H1 (cell line): ENCODE results near the gene C16orf90. TPM values are rescaled to one million over a fixed set of nuclear protein-coding genes. Genes with fewer than 3 reads are reported as not detected.
A peak's percentile ranks its signal among the peaks of the same experiment; 100 is the strongest.

Source experiments
- CTCF ChIA-PET: fragments of 300-600 bp; sonication (Branson Sonifier 250); formaldehyde crosslinking; loops from one replicate; lab custom pipeline; 2021; ENCODE audit not compliant: partially characterized antibody; lab: Charles Lee
- POLR2A ChIA-PET: fragments of 300-600 bp; sonication (Branson Sonifier 250); formaldehyde crosslinking; loops from one replicate; lab custom pipeline; 2021; ENCODE audit warnings: inconsistent platforms; ENCODE audit not compliant: partially characterized antibody; lab: Charles Lee
- DNase-seq, 2 experiments: peaks; one replicate each; pipeline versions ENCODE4 v3.0.0 to v3.0.0-alpha.2; 2010 to 2022; ENCODE audit warnings: low spot score in 2 of 2, low read depth in 1 of 2, mixed read lengths in 1 of 2
- FAIRE-seq: peaks from 2 replicates; lab custom pipeline; 2011; peaks lifted over from hg19 to GRCh38; lab: Jason Lieb, UNC
- H2AFZ ChIP-seq: 2 replicates; pipeline ENCODE4 v1.8.1; 2012; ENCODE audit warnings: low read length, inconsistent platforms
- H2AK5ac ChIP-seq: 2 replicates; pipeline ENCODE4 v1.6.1; 2013; ENCODE audit warnings: low read depth, low read length
- H2BK120ac ChIP-seq: replicated peaks from 2 replicates; pipeline ENCODE3; 2013; ENCODE audit warnings: low read depth, low read length, inconsistent platforms
- H2BK12ac ChIP-seq: 2 replicates; pipeline ENCODE4 v1.6.1; 2013; ENCODE audit warnings: low read depth, low read length
- H2BK15ac ChIP-seq: 2 replicates; pipeline ENCODE4 v1.6.1; 2013; ENCODE audit warnings: low read length
- H2BK20ac ChIP-seq: 2 replicates; pipeline ENCODE4 v1.6.1; 2013; ENCODE audit warnings: low read length
- H2BK5ac ChIP-seq: 2 replicates; pipeline ENCODE4 v1.6.1; 2013; ENCODE audit warnings: low read depth, low read length
- H3K14ac ChIP-seq: 2 replicates; pipeline ENCODE4 v1.6.1; 2013; ENCODE audit warnings: inconsistent platforms; ENCODE audit not compliant: insufficient read length
- H3K18ac ChIP-seq: 2 replicates; pipeline ENCODE4 v1.6.1; 2013; ENCODE audit warnings: low read length; ENCODE audit errors: extremely low read depth
- H3K23ac ChIP-seq: 2 replicates; pipeline ENCODE4 v1.6.1; 2013; ENCODE audit warnings: inconsistent platforms; ENCODE audit not compliant: insufficient read length
- H3K23me2 ChIP-seq: 2 replicates; pipeline ENCODE4 v1.6.1; 2013; ENCODE audit warnings: low read depth, low read length
- H3K27ac ChIP-seq: 2 replicates; pipeline ENCODE4 v1.6.1; 2011; ENCODE audit warnings: low read depth, low read length, inconsistent platforms
- H3K27me3 ChIP-seq, 4 experiments: replicated peaks in 1 of 4; 1 replicate in 1 of 4; 2 replicates in 3 of 4; pipeline versions ENCODE4 v1.6.1 to v1.8.1; 2011 to 2013; ENCODE audit warnings: low read length in 3 of 4, mild to moderate bottlenecking in 3 of 4, inconsistent platforms in 2 of 4, mixed read lengths in 2 of 4, moderate library complexity in 1 of 4; ENCODE audit not compliant: control insufficient read depth in 3 of 4, insufficient read depth in 3 of 4; ENCODE audit errors: extremely low read depth in 1 of 4
- H3K36me3 ChIP-seq, 4 experiments: 2 replicates each; pipeline versions ENCODE4 v1.6.1 to v1.8.1; 2011 to 2013; ENCODE audit warnings: mild to moderate bottlenecking in 4 of 4, low read length in 3 of 4, moderate library complexity in 2 of 4, control low read depth in 1 of 4, inconsistent platforms in 1 of 4; ENCODE audit not compliant: insufficient read depth in 4 of 4, control insufficient read depth in 2 of 4
- H3K4ac ChIP-seq: replicated peaks from 2 replicates; pipeline ENCODE3; 2013; ENCODE audit warnings: low read length, low read depth, mixed read lengths, inconsistent platforms; ENCODE audit not compliant: insufficient read length
- H3K4me1 ChIP-seq, 4 experiments: replicated peaks in 1 of 4; 1 replicate in 1 of 4; 2 replicates in 3 of 4; pipeline versions ENCODE4 v1.6.1 to v1.8.1; 2011 to 2013; ENCODE audit warnings: low read length in 3 of 4, inconsistent platforms in 2 of 4, mixed read lengths in 1 of 4; ENCODE audit not compliant: insufficient read depth in 4 of 4, control insufficient read depth in 3 of 4
- H3K4me2 ChIP-seq, 2 experiments: 2 replicates each; pipeline versions ENCODE4 v1.6.1 to v1.8.1; 2011 to 2013; ENCODE audit warnings: low read depth in 2 of 2, low read length in 2 of 2, control low read depth in 1 of 2, inconsistent platforms in 1 of 2, mild to moderate bottlenecking in 1 of 2; ENCODE audit not compliant: insufficient read depth in 1 of 2
- H3K4me3 ChIP-seq, 4 experiments: fragments of 200-600, 300-600 bp in 1 of 4; sonication (generic), shearing (Covaris generic), sonication (Bioruptor Twin) in 1 of 4; 2 replicates each; pipeline versions ENCODE4 v1.5.1 to v1.8.1; 2011 to 2016; ENCODE audit warnings: low read length in 4 of 4, low read depth in 3 of 4, control low read depth in 2 of 4, inconsistent platforms in 2 of 4, mild to moderate bottlenecking in 2 of 4, mixed read lengths in 1 of 4, moderate library complexity in 1 of 4; ENCODE audit not compliant: insufficient read depth in 2 of 4; ENCODE audit errors: extremely low read depth in 1 of 4
- H3K56ac ChIP-seq: replicated peaks from 2 replicates; pipeline ENCODE3; 2013; ENCODE audit warnings: low read depth, mild to moderate bottlenecking, mixed read lengths, low read length, inconsistent platforms; ENCODE audit not compliant: insufficient read length
- H3K79me1 ChIP-seq: 2 replicates; pipeline ENCODE4 v1.6.1; 2013; ENCODE audit warnings: low read depth, low read length, control low read depth
- H3K79me2 ChIP-seq, 2 experiments: 2 replicates each; pipeline versions ENCODE4 v1.6.1 to v1.8.1; 2012 to 2013; ENCODE audit warnings: low read length in 2 of 2, mild to moderate bottlenecking in 2 of 2, inconsistent platforms in 1 of 2; ENCODE audit not compliant: insufficient read depth in 2 of 2, control insufficient read depth in 1 of 2
- H3K9ac ChIP-seq, 4 experiments: replicated peaks in 1 of 4; 1 replicate in 1 of 4; 2 replicates in 3 of 4; pipeline versions ENCODE4 v1.6.1 to v1.8.1; 2011 to 2013; ENCODE audit warnings: low read depth in 3 of 4, low read length in 3 of 4, control low read depth in 2 of 4, mild to moderate bottlenecking in 2 of 4, moderate library complexity in 2 of 4, inconsistent platforms in 1 of 4; ENCODE audit errors: extremely low read depth in 1 of 4
- H3K9me3 ChIP-seq, 2 experiments: 2 replicates each; pipeline versions ENCODE4 v1.6.1 to v1.8.1; 2012 to 2013; ENCODE audit warnings: mild to moderate bottlenecking in 2 of 2, moderate library complexity in 2 of 2, control low read depth in 1 of 2, inconsistent platforms in 1 of 2, low read depth in 1 of 2, low read length in 1 of 2, mixed read lengths in 1 of 2; ENCODE audit not compliant: insufficient read depth in 2 of 2
- H4K20me1 ChIP-seq, 2 experiments: replicated peaks in 1 of 2; 2 replicates each; pipeline versions ENCODE3 to v1.8.1; 2011 to 2013; ENCODE audit warnings: inconsistent platforms in 2 of 2, low read length in 2 of 2, mild to moderate bottlenecking in 1 of 2; ENCODE audit not compliant: insufficient read depth in 2 of 2, control insufficient read depth in 1 of 2
- H4K5ac ChIP-seq: 2 replicates; pipeline ENCODE4 v1.6.1; 2013; ENCODE audit warnings: low read length, low read depth, mixed read lengths, inconsistent platforms; ENCODE audit not compliant: insufficient read length
- H4K8ac ChIP-seq: 2 replicates; pipeline ENCODE4 v1.8.0; 2013; ENCODE audit warnings: mild to moderate bottlenecking, moderate library complexity, low read length, inconsistent platforms; ENCODE audit not compliant: insufficient read depth; ENCODE audit errors: extremely low read depth
- H4K91ac ChIP-seq: replicated peaks from 2 replicates; pipeline ENCODE3; 2013; ENCODE audit warnings: low read length, mixed read lengths, inconsistent platforms; ENCODE audit not compliant: insufficient read length
- BACH1 ChIP-seq: IDR thresholded peaks from 2 replicates; pipeline ENCODE4 v1.6.1; 2012; ENCODE audit warnings: low read length, improper control_type of control experiment
- CHD2 ChIP-seq: IDR thresholded peaks from 2 replicates; pipeline ENCODE4 v1.6.1; 2012; ENCODE audit warnings: low read length, improper control_type of control experiment
- FOSL1 ChIP-seq: IDR thresholded peaks from 2 replicates; pipeline ENCODE4 v1.6.1; 2011; ENCODE audit warnings: mild to moderate bottlenecking, low read depth, low read length, moderate library complexity; ENCODE audit not compliant: insufficient read depth
- GABPA ChIP-seq: IDR thresholded peaks from 2 replicates; pipeline ENCODE4 v1.6.1; 2011; ENCODE audit warnings: mild to moderate bottlenecking, low read length, moderate library complexity, borderline replicate concordance; ENCODE audit not compliant: insufficient read depth
- GTF2F1 ChIP-seq: IDR thresholded peaks from 2 replicates; pipeline ENCODE4 v1.6.1; 2012; ENCODE audit warnings: low read depth, low read length, improper control_type of control experiment, borderline replicate concordance
- HDAC6 ChIP-seq: IDR thresholded peaks from one replicate; pipeline ENCODE4 v1.7.1; 2012; ENCODE audit warnings: low read depth, mild to moderate bottlenecking, inconsistent platforms, low read length, moderate library complexity
- NRF1 ChIP-seq: IDR thresholded peaks from 2 replicates; pipeline ENCODE4 v1.6.1; 2011; ENCODE audit warnings: mild to moderate bottlenecking, low read depth, low read length, improper control_type of control experiment
- PHF8 ChIP-seq: fragments of 200-600 bp; sonication (generic); conservative IDR thresholded peaks from 2 replicates; pipeline ENCODE4 v1.7.1; 2012; ENCODE audit warnings: low read depth, mild to moderate bottlenecking, inconsistent platforms, low read length, moderate library complexity
- RAD21 ChIP-seq, 2 experiments: IDR thresholded peaks in 1 of 2; conservative IDR thresholded peaks in 1 of 2; 2 replicates each; pipeline ENCODE4 v1.6.1; 2011; ENCODE audit warnings: low read depth in 2 of 2, low read length in 2 of 2, improper control_type of control experiment in 1 of 2, inconsistent platforms in 1 of 2, mild to moderate bottlenecking in 1 of 2, moderate library complexity in 1 of 2
- RFX5 ChIP-seq: IDR thresholded peaks from 2 replicates; pipeline ENCODE4 v1.6.1; 2011; ENCODE audit warnings: low read depth, low read length, improper control_type of control experiment, borderline replicate concordance
- SIRT6 ChIP-seq: IDR thresholded peaks from one replicate; pipeline ENCODE4 v1.7.1; 2012; ENCODE audit warnings: low read length, inconsistent platforms
- SP1 ChIP-seq: IDR thresholded peaks from 2 replicates; pipeline ENCODE4 v1.6.1; 2011; ENCODE audit warnings: low read depth, low read length
- SP2 ChIP-seq: IDR thresholded peaks from 2 replicates; pipeline ENCODE4 v1.6.1; 2012; ENCODE audit warnings: mild to moderate bottlenecking, low read length, inconsistent platforms
- TAF7 ChIP-seq: optimal IDR thresholded peaks from 2 replicates; pipeline ENCODE3; 2011; ENCODE audit warnings: low read depth, mild to moderate bottlenecking, inconsistent platforms, low read length, moderate library complexity, borderline replicate concordance
- WGBS, 2 experiments: shearing (Covaris generic) in 1 of 2; methylation state at CpG; one replicate each; pipeline versions ENCODE4 v1.1.6 to v1.1.7; 2013 to 2015; ENCODE audit warnings: low lambda C conversion rate in 2 of 2, mixed read lengths in 2 of 2, inconsistent platforms in 1 of 2, low coverage in 1 of 2, missing lambda C conversion rate in 1 of 2; ENCODE audit not compliant: insufficient replicate concordance in 2 of 2, insufficient coverage in 1 of 2, insufficient read length in 1 of 2; ENCODE audit errors: extremely low coverage in 1 of 2, missing lambda C conversion rate in 1 of 2; 5-methylcytosine and 5-hydroxymethylcytosine counted together
- polyA plus RNA-seq, 7 experiments: library from polyadenylated mRNA; depleted of rRNA in 3 of 7; stranded (reverse) in 5 of 7; unstranded in 2 of 7; fragments of >200 nt in 5 of 7; fragments of 200-250 nt in 2 of 7; gene quantifications; 1 replicate in 5 of 7; 2 replicates in 1 of 7; 4 replicates in 1 of 7; pipeline versions ENCODE4 v1.2.1 to v1.2.3, GENCODE V29; 2011 to 2013; ENCODE audit warnings: missing spikeins in 2 of 7, mixed read lengths in 2 of 7
- total RNA-seq: library from RNA; stranded (reverse); fragmentation: NEBNext Ultra II Directional; extraction: Animal tissue kit (Norgen Biotek cat#: 25700); gene quantifications from 2 replicates; pipeline ENCODE4 v1.2.1, GENCODE V29; 2021

C16orf90 gene
- total and polyA plus RNA-seq, 2 of the 8 experiments (the other 6 are each of a cell fraction or from before 2014, with no cell fraction given) = not detected

DNA sequence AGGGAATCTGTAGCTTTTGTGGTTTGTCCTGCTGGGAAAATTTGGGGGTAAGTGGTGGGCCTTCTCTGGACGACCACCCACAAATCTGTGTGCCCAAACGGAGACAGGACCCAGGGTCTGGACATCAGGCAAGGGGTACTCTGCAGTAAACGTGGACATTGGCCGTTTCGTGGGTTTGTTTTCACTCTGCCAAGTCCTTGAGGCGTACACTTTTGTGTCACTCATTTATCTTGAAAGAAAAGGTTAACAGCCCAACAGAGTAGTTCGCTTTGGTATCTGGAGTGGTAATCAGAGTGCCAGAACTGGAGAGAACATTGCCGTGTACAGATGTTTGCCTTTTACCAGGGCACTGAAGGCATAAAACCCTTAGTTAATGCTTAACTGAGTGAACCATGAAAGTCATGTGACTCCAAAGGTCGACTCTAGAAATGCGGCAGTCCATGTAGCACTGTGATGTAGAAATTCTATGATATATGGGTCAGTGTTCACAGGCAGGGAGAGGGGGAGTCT, 36.4 kb downstream of the C16orf90 start:
- Histone ChIP-seq H3K23ac (no peak overlapping the region), H3K14ac (no peak overlapping the region), H3K4me1 (peaks cover 6 to 25% (median 17%) of the 10 kb centered on the region in 4 experiments; a peak in 6 of 7 replicates), H3K4ac (no peak overlapping the region), H3K4me2 (peak overlapping the region; percentile 72 to 85), H2AFZ (no peak overlapping the region), H2AK5ac (no peak overlapping the region), H2BK20ac (no peak overlapping the region), H4K91ac (no peak overlapping the region), H3K27me3 (no peaks in the 10 kb centered on the region), H3K4me3 (peak overlapping the region; percentile 85 to 97 (median 88)), H3K9ac (peak overlapping the region; percentile 45 to 92 (median 86); a peak in 6 of 7 replicates), H3K36me3 (no peaks in the 10 kb centered on the region), H3K18ac (peak overlapping the region; percentile 14; the same call in 1 of the 2 replicates), H3K56ac (no peak overlapping the region), H2BK120ac (no peak overlapping the region), H2BK15ac (no peak overlapping the region), H3K9me3 (no peaks in the 10 kb centered on the region), H3K27ac (peak overlapping the region; percentile 65), H4K8ac (no peak overlapping the region), H3K23me2 (peaks cover 8% of the 10 kb centered on the region; the same call in 1 of the 2 replicates), H2BK12ac (no peak overlapping the region), H4K5ac (no peak overlapping the region), H3K79me1 (peaks cover 4% of the 10 kb centered on the region; the same call in 1 of the 2 replicates), H4K20me1 (peaks cover 8 to 13% of the 10 kb centered on the region in 2 experiments), H3K79me2 (peaks cover 12 to 56% of the 10 kb centered on the region in 2 experiments), H2BK5ac (peak overlapping the region; percentile 95; the same call in 1 of the 2 replicates)
- FAIRE-seq (no peak), DNase-seq (no peak)
- ChIA-PET POLR2A (interaction anchor here (0.6 to 1.0 kb wide), 5 partner anchors 9 to 309 kb away, joined by 3 to 5 read pairs (median 4); no protein-coding TSS in a partner anchor), CTCF (no interaction called here)
- 37% methylated on average over 10 of the region's 10 CpGs; no CpG with 5 or more reads in 1 of the 2 experiments for WGBS, 2 experiments
- no peak for TF ChIP-seq BACH1
- TF ChIP-seq SP2 = no peak
- no peak for TF ChIP-seq GTF2F1
- TF ChIP-seq NRF1 = no peak
- TF ChIP-seq GABPA = no peak
- TF ChIP-seq SIRT6 = no peak
- no peak for TF ChIP-seq PHF8
- TF ChIP-seq RAD21 (IDR thresholded peaks at IDR 0.05 in 1 of 2, conservative IDR thresholded peaks at IDR 0.05 in 1 of 2; ENCODE audit: low read depth in 2 of 2, low read length in 2 of 2) = no peak
- no peak for TF ChIP-seq SP1
- TF ChIP-seq RFX5 = no peak
- TF ChIP-seq CHD2 = no peak
- no peak for TF ChIP-seq TAF7
- no peak for TF ChIP-seq HDAC6
- TF ChIP-seq FOSL1 = no peak
